Loucy (cell line): ENCODE results near the gene UBFD1.

Experiments used
- H2AFZ ChIP-seq: fragments of 200-600 bp; sonication (generic); 2 replicates; pipeline ENCODE4 v1.6.0; 2016; ENCODE audit warnings: antibody characterized with exemption, mild to moderate bottlenecking, low read length, moderate library complexity
- H3F3A ChIP-seq: fragments of 200-600 bp; 2 replicates; pipeline ENCODE4 v1.6.0; 2016; ENCODE audit warnings: antibody characterized with exemption, low read depth, mild to moderate bottlenecking
- H3K27me3 ChIP-seq: fragments of 200-600 bp; sonication (generic); 2 replicates; pipeline ENCODE4 v1.6.1; 2014; ENCODE audit warnings: low read length, mild to moderate bottlenecking; ENCODE audit not compliant: insufficient read depth, poor library complexity, severe bottlenecking
- H3K36me3 ChIP-seq: fragments of 200-600 bp; sonication (generic); 2 replicates; pipeline ENCODE4 v1.6.1; 2016; ENCODE audit warnings: low read length; ENCODE audit not compliant: insufficient read depth
- H3K4me1 ChIP-seq: fragments of 200-600 bp; sonication (generic); 2 replicates; pipeline ENCODE4 v1.5.1; 2014; ENCODE audit warnings: low read length, mild to moderate bottlenecking; ENCODE audit not compliant: insufficient read depth, poor library complexity, severe bottlenecking
- H3K4me2 ChIP-seq: fragments of 200-600 bp; sonication (generic); 2 replicates; pipeline ENCODE4 v1.6.0; 2014; ENCODE audit warnings: antibody characterized with exemption, low read length, low read depth, mild to moderate bottlenecking; ENCODE audit not compliant: poor library complexity, severe bottlenecking
- H3K4me3 ChIP-seq: fragments of 200-600 bp; sonication (generic); 2 replicates; pipeline ENCODE4 v1.5.1; 2014; ENCODE audit warnings: low read length, mild to moderate bottlenecking, mixed read lengths; ENCODE audit not compliant: poor library complexity, severe bottlenecking
- H3K79me2 ChIP-seq: fragments of 200-600 bp; sonication (generic); 2 replicates; pipeline ENCODE4 v1.6.1; 2014; ENCODE audit warnings: low read length; ENCODE audit not compliant: insufficient read depth
- H3K9ac ChIP-seq: fragments of 200-600 bp; sonication (generic); 2 replicates; pipeline ENCODE4 v1.6.0; 2014; ENCODE audit warnings: mild to moderate bottlenecking, low read depth, low read length, moderate library complexity; ENCODE audit not compliant: poor library complexity, severe bottlenecking
- H3K9me2 ChIP-seq: fragments of 200-600 bp; sonication (generic); replicated peaks from 2 replicates; pipeline ENCODE4 v1.6.1; 2016; ENCODE audit warnings: low read depth, low read length, mixed read lengths
- H3K9me3 ChIP-seq: fragments of 200-600 bp; sonication (generic); 2 replicates; pipeline ENCODE4 v1.6.1; 2014; ENCODE audit warnings: mild to moderate bottlenecking, antibody characterized with exemption, low read length, low read depth; ENCODE audit not compliant: insufficient read depth
- H4K20me1 ChIP-seq: fragments of 200-600 bp; sonication (generic); 2 replicates; pipeline ENCODE4 v1.6.0; 2014; ENCODE audit warnings: antibody characterized with exemption, low read length, mild to moderate bottlenecking; ENCODE audit not compliant: insufficient read depth, poor library complexity, severe bottlenecking
- CTCF ChIP-seq: fragments of 200-600 bp; sonication (generic); conservative IDR thresholded peaks from 2 replicates; pipeline ENCODE4 v1.5.1; 2014; ENCODE audit warnings: mild to moderate bottlenecking, antibody characterized with exemption, low read length
- EZH2phosphoT487 ChIP-seq: fragments of 200-600 bp; IDR thresholded peaks from 2 replicates; pipeline ENCODE4 v1.6.1; 2018; ENCODE audit warnings: antibody characterized with exemption, mild to moderate bottlenecking, moderate library complexity, borderline replicate concordance

UBFD1 gene

GRCh38 chr16:23566724-23567123 is 9.2 kb downstream of the UBFD1 start:
- no peaks in the 10 kb centered on the region for H3K4me1 ChIP-seq
- no peaks in the 10 kb centered on the region for H3K27me3 ChIP-seq
- peaks cover 6% of the 10 kb centered on the region; the same call in 1 of the 2 replicates for H3K79me2 ChIP-seq
- TF ChIP-seq CTCF = no peak
- TF ChIP-seq EZH2phosphoT487 = no peak
- H4K20me1 ChIP-seq = no peaks in the 10 kb centered on the region
- peaks cover 83% of the 10 kb centered on the region; the same call in 1 of the 2 replicates for H3K36me3 ChIP-seq
- no peak overlapping the region for H3K9ac ChIP-seq
- no peaks in the 10 kb centered on the region for H3K9me2 ChIP-seq
- H2AFZ ChIP-seq = no peak overlapping the region
- no peak overlapping the region for H3K4me3 ChIP-seq
- no peak overlapping the region for H3K4me2 ChIP-seq
- no peaks in the 10 kb centered on the region for H3F3A ChIP-seq
- H3K9me3 ChIP-seq = no peaks in the 10 kb centered on the region

- Histone ChIP-seq H3K9me2 (no peaks in the 10 kb centered on the region), H3K79me2 (no peaks in the 10 kb centered on the region), H3K9ac (no peak overlapping the region), H3K4me3 (no peak overlapping the region), H2AFZ (no peak overlapping the region), H3K36me3 (peaks cover 79% of the 10 kb centered on the region; the same call in 1 of the 2 replicates), H4K20me1 (no peaks in the 10 kb centered on the region), H3K27me3 (no peaks in the 10 kb centered on the region), H3K4me1 (no peaks in the 10 kb centered on the region), H3F3A (no peaks in the 10 kb centered on the region), H3K9me3 (no peaks in the 10 kb centered on the region), H3K4me2 (no peak overlapping the region)
- TF ChIP-seq CTCF (no peak), EZH2phosphoT487 (no peak)
These were observed 10.1 kb downstream of the UBFD1 start for GRCh38 chr16:23567602-23568001.

GRCh38 chr16:23570992-23571632 is 13.6 kb downstream of the UBFD1 start:
- Histone ChIP-seq H3K9ac (no peak overlapping the region), H4K20me1 (no peaks in the 10 kb centered on the region)

More at GRCh38 chr16:23570992-23571632, 13.6 kb downstream of the UBFD1 start:
- no peak overlapping the region for H2AFZ ChIP-seq
- peaks cover 46% of the 10 kb centered on the region; the same call in 1 of the 2 replicates for H3K36me3 ChIP-seq
- H3K4me3 ChIP-seq = no peak overlapping the region
- no peaks in the 10 kb centered on the region for H3K79me2 ChIP-seq
- no peaks in the 10 kb centered on the region for H3K4me1 ChIP-seq
- H3F3A ChIP-seq = no peaks in the 10 kb centered on the region
- H3K9me2 ChIP-seq = no peaks in the 10 kb centered on the region
- H3K9me3 ChIP-seq = no peaks in the 10 kb centered on the region
- TF ChIP-seq CTCF (no peak), EZH2phosphoT487 (no peak)
- H3K4me2 ChIP-seq = no peak overlapping the region
- H3K27me3 ChIP-seq = no peaks in the 10 kb centered on the region
